DLD1 (cell line): Measurements from ENCODE around the gene UBE3A.
"Not testable (repeated sequence)": the region's sequence is repeated elsewhere in the genome, so short reads cannot be mapped to it uniquely, and the experiment has no call there.

Experiments
- in situ Hi-C: cut with HindIII; loops from 2 replicates; pipeline ENCODE4 v1.10.0; 2017; ENCODE audit warnings: low sequenced_read_pairs

The UBE3A gene

DNA sequence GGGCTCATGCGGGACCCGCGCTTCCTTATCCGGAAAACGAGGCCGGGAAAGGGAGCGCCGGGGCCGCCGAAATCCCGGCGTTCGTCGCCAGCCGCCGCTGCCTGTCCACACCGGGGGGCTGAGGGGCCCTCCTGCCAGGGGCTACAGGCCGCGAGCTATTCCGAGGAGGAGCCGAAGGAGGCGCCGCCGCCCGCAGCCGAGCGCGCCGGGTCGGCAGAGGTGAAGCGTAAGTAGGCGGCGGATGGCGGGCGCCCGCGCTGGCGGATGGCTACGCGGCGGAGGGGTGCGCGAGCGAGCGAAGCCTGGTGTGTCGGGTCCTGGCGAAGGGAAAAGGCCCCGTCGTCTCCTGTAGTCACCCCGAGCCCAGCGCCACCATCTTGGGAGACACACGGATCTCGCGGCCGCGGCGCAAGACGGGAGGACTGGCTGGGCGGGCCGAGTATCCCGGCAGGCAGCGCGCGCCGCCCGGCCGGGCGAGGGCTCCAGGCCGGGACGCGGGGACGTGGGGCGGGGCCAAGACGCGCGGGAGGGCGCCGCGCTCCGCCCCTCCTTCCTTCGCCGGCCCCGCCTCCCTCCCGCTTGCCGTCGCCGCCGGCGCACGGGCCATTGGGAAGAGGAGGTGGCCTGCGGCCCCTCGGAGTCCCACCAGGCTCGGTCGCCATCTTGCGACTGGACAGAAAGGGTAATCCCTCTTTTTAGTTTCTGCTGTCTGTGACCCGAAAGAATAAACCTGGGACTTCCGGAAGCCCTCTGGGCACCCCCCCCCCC, at the start of gene UBE3A:
Gene UBE3A, minus strand, starts transcription at position 424 of the 768 bp plus-strand sequence. CDS start 29,917 bp downstream, outside the sequence.
- in situ Hi-C loops = no loop called here

DNA sequence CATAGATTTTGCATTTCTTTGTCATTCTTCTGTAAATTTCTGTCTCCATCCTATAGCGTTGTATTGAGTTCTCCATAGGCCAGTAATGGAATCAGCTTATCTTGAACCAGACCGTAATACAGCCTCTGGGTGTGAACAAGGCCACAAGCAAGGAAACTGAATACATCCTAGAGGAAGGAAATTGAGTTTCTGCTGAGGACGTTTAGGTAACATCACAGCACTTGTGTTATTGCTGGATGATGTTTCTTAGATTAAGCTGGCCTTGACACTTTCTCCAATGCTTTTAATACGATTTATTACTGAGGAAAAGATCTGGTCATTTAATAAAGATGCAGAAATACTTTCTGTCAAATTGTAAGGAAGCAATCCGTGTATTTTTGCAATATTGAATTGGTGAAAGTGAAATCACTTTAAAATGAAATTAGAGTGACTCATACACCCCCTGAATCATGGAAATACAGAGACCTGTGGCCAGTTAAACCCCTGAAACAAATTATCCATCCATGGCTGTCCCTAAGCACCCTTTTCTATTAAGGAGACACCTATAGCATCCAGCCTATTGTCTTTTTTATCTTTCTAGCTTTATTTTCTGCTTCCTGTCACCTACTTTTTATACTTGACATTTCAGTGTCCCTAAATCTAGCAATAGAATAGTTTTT, 48.5 kb upstream of the UBE3A start:
- in situ Hi-C loops = no loop called here

- in situ Hi-C loops = no loop called here
Observed at GRCh38 chr15:25486051-25486450, 47.2 kb upstream of the UBE3A start.

- in situ Hi-C loops = no loop called here
Observed at GRCh38 chr15:25481208-25481859, 42.5 kb upstream of the UBE3A start.

- in situ Hi-C loops = no loop called here
Observed at GRCh38 chr15:25478313-25478712, 39.5 kb upstream of the UBE3A start.

DNA sequence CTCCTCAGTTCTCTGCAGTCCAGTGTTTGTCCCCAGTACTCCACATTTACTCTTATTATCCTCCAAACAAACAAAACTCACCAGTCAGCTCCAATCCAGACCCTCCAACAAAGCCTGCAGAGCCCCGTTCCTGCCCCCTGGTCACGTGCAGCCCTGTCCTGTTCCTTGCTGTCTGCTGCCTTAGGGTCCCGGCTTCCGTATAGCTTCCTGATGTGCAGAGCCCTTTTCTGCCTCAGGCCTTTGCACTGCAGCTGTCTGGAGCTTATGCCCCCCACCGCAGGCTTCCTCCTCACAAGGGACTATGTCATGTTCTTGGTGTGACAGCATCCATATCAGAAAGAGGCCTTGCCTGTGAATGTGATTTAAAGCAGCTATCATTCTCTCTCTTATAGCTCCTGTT, 39.0 kb upstream of the UBE3A start:
- in situ Hi-C loops = no loop called here

DNA sequence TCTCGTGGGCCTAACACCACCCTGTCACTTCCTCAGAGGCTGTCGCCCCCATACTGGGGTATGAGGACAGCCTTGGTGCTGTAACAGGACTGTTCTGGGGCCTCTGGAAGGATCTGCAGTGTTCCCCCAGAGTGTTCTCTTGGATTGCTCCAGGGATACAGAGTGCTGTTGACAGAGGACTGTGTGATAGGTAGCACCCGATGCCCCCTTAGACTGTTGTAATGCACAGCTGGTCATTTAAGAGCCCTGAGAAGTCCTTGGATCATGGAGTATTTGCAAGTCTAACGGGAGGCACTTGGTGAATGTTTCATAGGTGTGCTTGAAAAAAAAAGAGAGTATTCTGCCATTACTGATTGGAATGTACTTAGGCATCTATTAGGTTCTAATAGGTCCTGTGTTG, 35.4 kb upstream of the UBE3A start:
- in situ Hi-C loops = no loop called here

DNA sequence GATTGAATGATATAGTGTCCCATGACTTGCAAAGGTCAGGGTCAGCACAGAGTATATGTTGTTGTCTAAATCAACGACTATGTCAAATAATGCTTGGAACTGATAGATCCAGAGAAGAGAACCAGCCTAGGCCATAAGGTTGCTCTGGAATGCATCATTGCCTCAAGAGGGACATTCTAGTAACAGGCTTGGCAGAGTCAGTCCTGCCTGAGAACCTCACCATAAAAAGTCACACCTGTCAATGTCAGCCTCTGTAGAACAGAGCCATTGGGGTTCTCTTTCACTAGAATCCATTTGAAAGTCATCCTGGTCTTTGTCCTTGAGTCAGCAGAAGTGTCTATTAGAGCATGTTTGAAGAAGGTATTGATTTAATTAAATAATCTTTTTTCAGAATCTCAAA, 31.4 kb upstream of the UBE3A start:
- in situ Hi-C loops = no loop called here

DNA sequence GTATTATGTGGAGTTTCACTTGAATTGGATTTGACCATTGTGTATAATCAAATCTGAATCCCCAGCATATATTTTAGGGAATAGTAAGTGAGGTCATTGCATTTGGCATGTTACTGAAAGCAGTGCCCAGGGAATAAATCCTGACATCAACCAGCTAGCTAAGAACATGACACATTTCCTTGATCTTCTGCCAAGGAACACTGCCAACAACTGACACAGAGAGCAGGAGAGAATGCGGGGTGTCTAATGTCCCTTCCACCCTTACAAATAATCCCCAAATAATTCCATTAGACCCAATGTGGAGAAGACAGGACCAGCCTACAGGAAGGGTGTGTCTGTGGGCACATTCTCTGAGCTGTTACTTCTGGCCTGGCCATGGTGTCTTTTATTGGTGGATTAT, 30.6 kb upstream of the UBE3A start:
- in situ Hi-C loops = no loop called here

GRCh38 chr15:25468611-25469010, 29.8 kb upstream of the UBE3A start:
- in situ Hi-C loops = no loop called here

- in situ Hi-C loops = no loop called here
Observed at GRCh38 chr15:25465835-25466234, 27.0 kb upstream of the UBE3A start.

GRCh38 chr15:25464784-25465183, 26.0 kb upstream of the UBE3A start:
- in situ Hi-C loops = no loop called here

- in situ Hi-C loops = no loop called here
Observed at GRCh38 chr15:25464383-25464782, 25.6 kb upstream of the UBE3A start.

GRCh38 chr15:25456196-25456595, 17.4 kb upstream of the UBE3A start:
- in situ Hi-C loops = no loop called here

GRCh38 chr15:25455226-25455625, 16.4 kb upstream of the UBE3A start:
- in situ Hi-C loops = no loop called here

DNA sequence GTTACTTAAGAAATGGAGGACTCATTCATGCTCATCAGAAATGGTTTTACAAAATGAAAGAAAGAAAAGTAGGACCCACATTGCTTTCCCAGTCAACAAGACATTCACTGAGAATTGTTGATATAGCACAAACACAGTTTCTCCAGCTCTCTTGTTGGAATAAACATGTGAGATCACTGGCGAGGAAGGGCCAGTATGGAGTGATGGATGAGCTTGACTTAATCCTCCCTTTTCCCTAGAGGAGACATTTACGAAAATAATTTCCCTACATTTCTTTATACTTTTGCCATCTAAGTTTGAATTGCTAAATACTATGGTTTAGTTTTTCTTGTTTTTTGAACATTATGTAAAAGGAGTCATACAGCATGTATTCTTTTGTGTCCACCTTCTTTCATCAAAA, 15.9 kb upstream of the UBE3A start:
- in situ Hi-C loops = no loop called here

DNA sequence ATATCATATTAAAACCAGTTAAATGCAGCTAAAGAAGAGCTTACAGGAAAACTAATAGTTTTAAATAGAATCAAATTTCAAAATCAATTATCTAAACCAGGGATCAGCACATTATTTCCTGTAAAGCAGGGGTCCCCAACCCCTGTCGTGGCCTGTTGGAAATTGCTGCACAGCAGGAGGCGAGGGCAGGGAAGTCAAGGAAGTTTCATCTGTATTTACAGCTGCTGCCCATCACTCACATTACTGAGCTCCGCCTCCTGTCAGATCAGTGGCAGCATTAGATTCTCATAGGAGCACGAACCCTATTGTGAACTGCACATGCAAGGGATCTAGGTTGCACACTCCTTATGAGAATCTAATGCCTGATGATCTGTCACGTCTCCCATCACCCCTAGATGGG, 14.4 kb upstream of the UBE3A start:
- in situ Hi-C loops = not testable (repeated sequence)

GRCh38 chr15:25451501-25451900, 12.7 kb upstream of the UBE3A start:
- in situ Hi-C loops = no loop called here

- in situ Hi-C loops = no loop called here
Observed at GRCh38 chr15:25450163-25450562, 11.3 kb upstream of the UBE3A start.

GRCh38 chr15:25446076-25446475, 7.3 kb upstream of the UBE3A start:
- in situ Hi-C loops = no loop called here

- in situ Hi-C loops = no loop called here
Observed at GRCh38 chr15:25445412-25445811, 6.6 kb upstream of the UBE3A start.

DNA sequence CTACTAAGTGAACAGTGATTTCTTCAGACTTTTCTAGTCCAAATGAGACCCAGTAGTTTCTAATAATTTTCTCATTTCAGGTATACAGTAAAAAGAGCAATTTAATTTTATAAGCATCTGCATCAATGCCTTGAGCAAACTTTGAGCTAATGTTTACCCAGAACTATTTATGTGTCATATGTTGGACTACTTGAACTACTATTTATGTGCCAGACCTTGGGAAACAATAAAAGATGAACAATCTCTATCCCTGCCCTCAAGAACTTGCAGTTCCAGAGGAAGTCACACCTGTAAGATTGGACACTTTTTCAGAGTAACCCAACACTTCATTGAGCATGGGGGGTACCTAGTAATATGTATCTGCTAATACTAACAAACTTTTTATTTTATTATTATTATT, 2.3 kb upstream of the UBE3A start:
- in situ Hi-C loops = no loop called here
